H1 (cell line): Measurements from ENCODE around the gene DBNDD1. TPM values are rescaled to one million over a fixed set of nuclear protein-coding genes. Genes with fewer than 3 reads are reported as not detected.

Experiments
- CTBP2 ChIP-seq: IDR thresholded peaks from 2 replicates; pipeline ENCODE4 v1.7.0; 2011; ENCODE audit warnings: borderline replicate concordance, mild to moderate bottlenecking, moderate library complexity, mixed read lengths, low read length; ENCODE audit not compliant: insufficient read depth, insufficient read length
- NRF1 ChIP-seq: IDR thresholded peaks from 2 replicates; pipeline ENCODE4 v1.6.1; 2011; ENCODE audit warnings: mild to moderate bottlenecking, low read depth, low read length, improper control_type of control experiment
- PHF8 ChIP-seq: fragments of 200-600 bp; sonication (generic); conservative IDR thresholded peaks from 2 replicates; pipeline ENCODE4 v1.7.1; 2012; ENCODE audit warnings: low read depth, mild to moderate bottlenecking, inconsistent platforms, low read length, moderate library complexity
- RAD21 ChIP-seq, 2 experiments: IDR thresholded peaks in 1 of 2; conservative IDR thresholded peaks in 1 of 2; 2 replicates each; pipeline ENCODE4 v1.6.1; 2011; ENCODE audit warnings: low read depth in 2 of 2, low read length in 2 of 2, improper control_type of control experiment in 1 of 2, inconsistent platforms in 1 of 2, mild to moderate bottlenecking in 1 of 2, moderate library complexity in 1 of 2
- SP2 ChIP-seq: IDR thresholded peaks from 2 replicates; pipeline ENCODE4 v1.6.1; 2012; ENCODE audit warnings: mild to moderate bottlenecking, low read length, inconsistent platforms
- TBP ChIP-seq: IDR thresholded peaks from 2 replicates; pipeline ENCODE4 v1.6.1; 2011; ENCODE audit warnings: low read depth, low read length, improper control_type of control experiment
- polyA plus RNA-seq, 7 experiments: library from polyadenylated mRNA; depleted of rRNA in 3 of 7; stranded (reverse) in 5 of 7; unstranded in 2 of 7; fragments of >200 nt in 5 of 7; fragments of 200-250 nt in 2 of 7; gene quantifications; 1 replicate in 5 of 7; 2 replicates in 1 of 7; 4 replicates in 1 of 7; pipeline versions ENCODE4 v1.2.1 to v1.2.3, GENCODE V29; 2011 to 2013; ENCODE audit warnings: missing spikeins in 2 of 7, mixed read lengths in 2 of 7
- total RNA-seq: library from RNA; stranded (reverse); fragmentation: NEBNext Ultra II Directional; extraction: Animal tissue kit (Norgen Biotek cat#: 25700); gene quantifications from 2 replicates; pipeline ENCODE4 v1.2.1, GENCODE V29; 2021

The DBNDD1 gene
- total and polyA plus RNA-seq, 2 of the 8 experiments (the other 6 are each of a cell fraction or from before 2014, with no cell fraction given), result 69.9 to 92.6 TPM

DNA sequence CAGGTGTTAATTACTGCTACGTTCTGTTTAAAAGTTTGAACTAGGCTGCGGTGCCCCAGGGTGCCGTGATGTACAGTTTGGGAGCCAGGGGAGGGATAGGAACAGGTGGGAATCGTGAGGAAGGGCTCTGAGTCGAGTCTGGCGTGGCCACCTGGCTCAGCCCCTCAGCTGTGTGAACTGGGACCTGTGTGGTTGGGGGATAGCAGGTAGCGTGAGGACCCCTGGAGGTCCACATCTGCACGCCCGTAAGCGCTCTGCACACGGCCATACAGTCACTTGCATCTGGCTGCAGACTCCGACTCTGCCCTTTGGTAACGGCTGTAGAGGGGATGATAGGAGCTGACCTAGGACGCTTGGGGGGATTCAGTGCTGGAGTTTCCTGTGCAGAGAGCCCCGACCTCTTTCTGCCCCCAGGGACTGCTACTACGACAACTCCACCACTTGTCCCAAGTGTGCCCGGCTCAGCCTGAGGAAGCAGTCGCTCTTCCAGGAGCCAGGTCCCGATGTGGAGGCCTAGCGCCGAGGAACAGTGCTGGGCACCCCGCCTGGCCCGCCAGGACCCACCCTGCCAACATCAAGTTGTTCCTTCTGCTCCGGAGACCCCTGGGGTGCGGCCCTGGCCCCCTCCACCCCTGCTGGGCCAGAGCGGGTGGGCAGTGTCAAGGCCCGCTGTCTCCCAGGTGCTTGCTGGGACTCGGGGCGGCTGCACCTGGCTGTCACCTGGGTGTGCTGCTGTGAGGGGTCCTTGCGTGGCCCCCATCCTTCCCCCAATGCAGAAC, 53.6 kb downstream of the DBNDD1 start (continued):
- TF ChIP-seq RAD21 (IDR thresholded peaks at IDR 0.05 in 1 of 2, conservative IDR thresholded peaks at IDR 0.05 in 1 of 2; ENCODE audit: low read depth in 2 of 2, low read length in 2 of 2) (no peak), TBP (no peak), SP2 (no peak), PHF8 (no peak), CTBP2 (no peak), NRF1 (no peak)
